ENCODE measurements around the gene HSPA5. TPM values are rescaled to one million over a fixed set of nuclear protein-coding genes. Genes with fewer than 3 reads are reported as not detected.
A peak's percentile ranks its signal among the peaks of the same experiment; 100 is the strongest.
"Not testable (repeated sequence)": the region's sequence is repeated elsewhere in the genome, so short reads cannot be mapped to it uniquely, and the experiment has no call there.

HSPA5 gene
- total RNA-seq, 1 experiment from 2014 or later, result 145 TPM

GRCh38 chr9:125202846-125203618, 38.1 kb downstream of the HSPA5 start:
- in situ Hi-C loops (cut with HindIII; ENCODE audit: low sequenced_read_pairs), result no loop called here
- DNase-seq (ENCODE audit: low spot score), result no peak

- in situ Hi-C loops (cut with HindIII; ENCODE audit: low sequenced_read_pairs), result no loop called here
- peak; percentile 94 for DNase-seq (ENCODE audit: low spot score)
Measured at GRCh38 chr9:125200216-125201047, 40.7 kb downstream of the HSPA5 start, which contains the start of gene RABEPK. RABEPK (plus strand) TSS chr9:125200542; CDS start chr9:125203014, 2,472 bp downstream.

- in situ Hi-C loops (cut with HindIII; ENCODE audit: low sequenced_read_pairs); DNase-seq (ENCODE audit: low spot score): not testable (repeated sequence)
Measured at GRCh38 chr9:125195591-125195990, 45.6 kb downstream of the HSPA5 start.

DNA sequence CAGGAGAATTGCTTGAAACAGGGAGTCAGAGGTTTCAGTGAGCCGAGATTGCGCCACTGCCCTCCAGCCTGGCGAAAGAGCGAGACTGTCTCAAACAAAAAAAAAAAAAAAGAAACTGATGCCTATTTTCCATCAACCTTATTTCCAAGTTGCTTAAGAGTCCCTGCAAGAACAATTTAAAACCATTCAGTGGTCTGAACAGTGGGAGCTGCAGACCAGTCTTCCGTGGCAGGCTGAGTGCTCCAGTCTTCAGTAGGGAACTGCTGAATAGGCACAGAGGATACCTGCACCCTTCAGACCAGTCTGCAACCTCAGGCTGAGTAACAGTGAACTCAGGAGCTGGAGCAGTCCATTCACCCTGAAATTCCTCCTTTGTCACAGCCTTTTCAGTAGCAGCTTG, 46.7 kb downstream of the HSPA5 start:
- DNase-seq (ENCODE audit: low spot score); in situ Hi-C loops (cut with HindIII; ENCODE audit: low sequenced_read_pairs): not testable (repeated sequence)

- in situ Hi-C loops (cut with HindIII; ENCODE audit: low sequenced_read_pairs), result no loop called here
- no peak for DNase-seq (ENCODE audit: low spot score)
Measured at GRCh38 chr9:125190361-125190801, 50.8 kb downstream of the HSPA5 start.

- peak; percentile 97 for DNase-seq (ENCODE audit: low spot score)
- in situ Hi-C loops (cut with HindIII; ENCODE audit: low sequenced_read_pairs), result no loop called here
Measured at GRCh38 chr9:125189361-125190289, 51.5 kb downstream of the HSPA5 start, which contains the start of gene PPP6C. PPP6C (minus strand) TSS chr9:125189803; CDS start chr9:125189718, 85 bp downstream.

- DNase-seq (ENCODE audit: low spot score), result no peak
Measured at GRCh38 chr9:125189011-125189360, 52.2 kb downstream of the HSPA5 start.

More at GRCh38 chr9:125189011-125189360, 52.2 kb downstream of the HSPA5 start:
- in situ Hi-C loops (cut with HindIII; ENCODE audit: low sequenced_read_pairs), result no loop called here

Other genes with a start within 250 kb of the HSPA5 start
- 3.5 and 4.8 TPM in 2 replicates for gene SCAI, start 97.8 kb downstream of the HSPA5 start, total RNA-seq (2014; rRNA removed; shearing (Covaris generic))
- gene PPP6C, start 51.5 kb downstream of the HSPA5 start, total RNA-seq (2014; rRNA removed; shearing (Covaris generic)), result 32.2 and 58.9 TPM in 2 replicates
- 59.2 and 64.2 TPM in 2 replicates for gene RABEPK, start 40.8 kb downstream of the HSPA5 start, total RNA-seq (2014; rRNA removed; shearing (Covaris generic))
- 29.5 and 37.4 TPM in 2 replicates for gene GAPVD1, start 20.5 kb upstream of the HSPA5 start, total RNA-seq (2014; rRNA removed; shearing (Covaris generic))

Data from G401 (cell line).